Midbrain (tissue), 1 donor: ENCODE measurements around the gene FADS2.
"Not testable (repeated sequence)": the region's sequence is repeated elsewhere in the genome, so short reads cannot be mapped to it uniquely, and the experiment has no call there.

Experiments used
- DNase-seq: peaks from one replicate; lab custom pipeline; 2025; lab: John Stamatoyannopoulos, UW

FADS2 gene

GRCh38 chr11:61868571-61869428 is 40.7 kb downstream of the FADS2 start:
- no peak for DNase-seq

- DNase-seq: no peak
These were observed 41.3 kb downstream of the FADS2 start for GRCh38 chr11:61869429-61869707.

DNA sequence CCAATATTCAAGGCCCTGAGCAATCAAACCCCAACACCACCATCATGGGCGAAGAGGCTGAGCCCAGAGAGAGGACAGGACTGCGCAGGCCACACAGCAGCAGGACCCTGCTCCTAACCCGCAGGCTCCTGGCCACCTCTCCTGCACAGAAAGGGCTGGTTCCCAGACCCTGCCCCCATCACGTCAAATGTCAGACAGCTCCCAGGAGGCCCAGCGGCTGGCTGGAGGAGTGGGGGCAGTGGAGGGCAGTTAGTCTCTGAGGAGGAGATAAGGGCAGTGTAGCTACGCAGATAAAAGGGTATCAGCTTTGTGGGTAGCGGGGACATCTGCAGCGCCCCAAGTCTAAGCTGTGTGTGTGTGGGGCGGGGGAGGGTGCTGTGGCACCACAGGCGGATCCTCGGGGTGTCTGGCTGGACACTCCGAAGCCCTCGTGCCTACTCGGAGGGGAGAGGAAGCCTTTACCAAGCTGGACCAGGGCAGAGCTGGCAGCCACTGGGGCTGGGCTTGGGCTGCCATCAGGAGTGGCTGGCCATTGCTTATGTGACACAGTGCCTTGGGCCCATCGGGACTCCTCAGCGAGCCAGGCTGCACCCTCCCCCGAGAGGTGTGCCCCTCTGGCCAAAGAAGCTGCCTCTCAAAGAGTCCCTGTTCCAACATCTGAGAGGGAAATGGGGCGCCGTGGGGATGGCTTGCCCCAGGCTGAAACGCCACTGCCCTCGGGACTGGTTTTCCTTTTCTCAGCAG is 41.8 kb downstream of the FADS2 start:
- no peak for DNase-seq

GRCh38 chr11:61870541-61871031 is 42.5 kb downstream of the FADS2 start:
- DNase-seq: no peak

GRCh38 chr11:61871158-61871597 is 43.1 kb downstream of the FADS2 start:
- peak; percentile 86 for DNase-seq

- no peak for DNase-seq
These were observed 45.0 kb downstream of the FADS2 start for GRCh38 chr11:61872935-61873565.

GRCh38 chr11:61873588-61874376 is 45.7 kb downstream of the FADS2 start:
- DNase-seq: no peak

GRCh38 chr11:61874377-61874809 is 46.3 kb downstream of the FADS2 start:
- no peak for DNase-seq

DNA sequence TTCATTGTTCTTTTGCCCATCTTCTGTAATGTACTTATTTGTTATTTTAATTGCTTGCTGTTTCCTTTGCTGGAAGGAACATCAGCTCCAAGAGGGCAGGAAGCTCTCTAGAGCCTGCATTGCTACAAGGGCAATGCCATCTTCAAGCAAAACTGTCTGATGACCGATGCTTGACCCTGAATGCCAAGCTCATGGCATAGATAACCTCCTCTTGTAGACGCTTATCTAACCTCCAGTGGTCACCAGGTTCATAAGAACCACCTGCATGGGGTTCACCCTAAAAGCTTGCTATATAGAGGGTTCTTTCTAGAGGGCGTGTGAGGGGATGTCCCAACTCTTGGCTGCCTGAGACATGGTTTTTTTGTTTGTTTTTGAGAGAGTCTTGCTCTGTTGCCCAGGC is 46.8 kb downstream of the FADS2 start:
- no peak for DNase-seq

- DNase-seq: no peak
These were observed 47.6 kb downstream of the FADS2 start for GRCh38 chr11:61875698-61876097.

DNA sequence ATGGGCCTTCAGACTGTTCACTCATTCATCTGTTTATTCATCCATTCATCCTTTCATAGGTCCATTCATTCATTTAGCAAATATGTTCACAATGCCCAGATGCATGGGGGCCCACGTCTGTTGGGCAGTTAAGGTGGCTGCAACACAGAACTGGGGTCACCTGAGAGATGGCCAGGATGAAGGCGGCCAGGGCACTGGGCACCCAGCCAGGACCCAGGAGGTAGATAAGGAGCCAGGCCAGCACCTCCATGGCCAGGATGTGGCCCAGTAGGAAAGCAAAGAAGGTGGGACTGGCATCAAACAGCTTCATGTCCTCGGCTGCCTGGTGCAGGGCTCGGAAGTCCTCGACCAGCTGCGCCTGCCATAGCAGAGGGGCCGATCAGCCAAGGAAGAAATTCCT is 51.1 kb downstream of the FADS2 start:
- DNase-seq: no peak

- DNase-seq: no peak
These were observed 51.9 kb downstream of the FADS2 start for GRCh38 chr11:61880031-61880430.

GRCh38 chr11:61880454-61880853 is 52.4 kb downstream of the FADS2 start:
- no peak for DNase-seq

- no peak for DNase-seq
These were observed 53.3 kb downstream of the FADS2 start for GRCh38 chr11:61881397-61881796.

DNA sequence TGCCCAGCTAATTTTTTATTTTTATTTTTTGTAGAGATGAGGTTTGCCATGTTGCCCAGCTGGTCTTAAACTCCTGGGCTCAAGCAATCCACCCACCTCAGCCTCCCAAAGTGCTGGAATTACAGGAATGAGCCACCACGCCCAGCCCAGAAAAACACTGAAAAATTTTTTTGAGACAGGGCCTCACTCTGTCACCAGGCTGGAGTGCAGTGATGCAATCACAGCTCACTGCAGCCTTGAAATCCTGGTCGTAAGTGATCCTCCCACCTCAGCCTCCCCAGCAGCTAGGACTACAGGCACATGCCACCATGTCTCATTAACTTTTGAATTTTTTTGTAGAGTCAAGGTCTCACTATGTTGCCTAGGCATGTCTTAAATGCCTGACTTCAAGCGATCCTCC is 54.2 kb downstream of the FADS2 start:
- DNase-seq: not testable (repeated sequence)

GRCh38 chr11:61882879-61883278 is 54.8 kb downstream of the FADS2 start:
- no peak for DNase-seq

GRCh38 chr11:61883327-61883726 is 55.2 kb downstream of the FADS2 start:
- DNase-seq: no peak

DNA sequence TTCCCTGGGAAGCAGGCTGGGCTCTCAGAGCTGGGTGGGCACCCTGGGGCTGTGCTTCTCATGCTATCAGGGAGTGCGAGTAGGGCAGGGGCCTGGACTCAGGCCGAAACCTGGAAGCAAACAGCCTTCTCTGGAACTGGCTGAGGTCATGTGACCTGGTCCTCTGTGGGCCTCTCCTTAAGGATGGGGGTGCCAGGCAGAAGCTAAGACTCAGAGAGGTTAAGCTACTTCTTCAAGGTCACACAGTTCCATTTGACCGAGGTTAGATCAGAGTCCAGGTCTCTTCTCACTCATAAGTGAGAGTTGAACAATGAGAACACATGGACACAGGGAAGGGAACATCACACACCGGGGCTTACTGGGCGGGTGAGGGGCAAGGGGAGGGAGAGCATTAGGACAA is 55.8 kb downstream of the FADS2 start:
- DNase-seq: no peak

DNA sequence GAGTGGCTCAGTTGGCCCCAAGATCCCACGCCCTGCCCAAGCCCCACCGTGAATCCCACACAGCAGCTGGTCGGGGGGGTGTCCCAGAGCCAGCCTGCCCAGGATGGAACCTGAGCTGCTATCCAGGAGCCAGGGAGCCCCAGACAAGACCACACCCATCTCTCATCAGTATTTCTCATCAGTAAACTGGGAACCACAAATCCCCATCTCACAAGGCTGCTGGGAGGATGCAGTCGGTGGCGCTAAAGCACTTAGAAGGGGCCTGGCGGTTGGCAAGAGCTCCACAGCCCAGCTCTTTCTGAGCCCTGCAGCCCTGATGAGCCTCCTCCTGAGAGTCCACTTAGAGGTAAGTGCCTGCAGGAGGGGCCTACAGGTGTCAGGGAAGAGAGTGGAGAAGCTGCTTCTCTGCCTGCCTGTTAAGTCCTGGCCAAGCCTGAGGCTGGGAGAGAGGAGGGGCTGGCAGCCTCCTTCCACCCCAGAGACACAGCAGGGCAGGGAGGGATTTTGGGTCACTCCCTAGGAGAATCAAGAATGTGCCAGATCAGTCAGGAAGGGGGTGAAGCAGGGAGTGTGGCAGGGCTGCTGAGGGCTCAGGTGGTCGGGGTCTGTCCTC is 57.2 kb downstream of the FADS2 start:
- no peak for DNase-seq

GRCh38 chr11:61885784-61886580 is 57.9 kb downstream of the FADS2 start:
- no peak for DNase-seq

DNA sequence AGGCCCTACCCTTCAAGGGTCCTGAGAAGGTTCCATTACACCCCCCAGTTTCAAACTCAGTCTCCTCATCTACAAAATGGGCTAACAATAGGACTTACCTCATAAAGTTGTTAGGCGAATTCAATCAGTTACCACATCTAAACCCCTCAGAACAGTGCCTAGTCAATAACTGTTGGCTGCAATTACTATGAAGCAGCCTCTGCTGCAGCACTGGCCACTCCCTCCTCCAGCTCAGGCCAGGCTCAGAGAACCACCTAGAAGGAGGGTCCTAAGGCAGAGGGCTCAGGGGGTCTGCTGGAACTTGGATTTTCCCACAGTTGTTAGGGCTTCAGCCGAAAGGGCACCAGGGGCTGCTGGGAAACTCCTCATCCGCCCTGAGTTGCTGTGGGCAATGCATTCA is 58.5 kb downstream of the FADS2 start:
- DNase-seq: no peak
